GM12891 (cell line): Measurements from ENCODE around the gene FRMPD4.

Experiments used
- POLR2A ChIP-seq: IDR thresholded peaks from 2 replicates; pipeline ENCODE4 v1.6.1; 2011; ENCODE audit warnings: low read depth, low read length, control low read depth
- POLR2AphosphoS5 ChIP-seq: IDR thresholded peaks from 2 replicates; pipeline ENCODE4 v1.6.1; 2011; ENCODE audit warnings: low read depth, low read length, control low read depth
- TAF1 ChIP-seq: IDR thresholded peaks from 2 replicates; pipeline ENCODE4 v1.6.1; 2011; ENCODE audit warnings: low read depth, low read length, control low read depth

GRCh38 chrX:12153741-12154140 is 15.5 kb downstream of the FRMPD4 start:
- TF ChIP-seq TAF1, result no peak
- no peak for TF ChIP-seq POLR2A
- no peak for TF ChIP-seq POLR2AphosphoS5
